Coronary artery (tissue), 2 donors: ENCODE measurements around the gene CPNE4.
"Not testable (repeated sequence)": the region's sequence is repeated elsewhere in the genome, so short reads cannot be mapped to it uniquely, and the experiment has no call there.

ENCODE experiments used
- DNase-seq: peaks from one replicate; pipeline ENCODE4 v3.0.0-alpha.2; 2017; ENCODE audit warnings: low spot score
- H3K27ac ChIP-seq, 2 donors: fragments of 200-600 bp; sonication (generic); one replicate each; pipeline ENCODE4 v1.5.1; 2016 to 2019
- H3K4me3 ChIP-seq: fragments of 200-600 bp; sonication (generic); 2 replicates; pipeline ENCODE4 v1.5.1; 2016; ENCODE audit warnings: mild to moderate bottlenecking, moderate library complexity
- CTCF ChIP-seq: fragments of 200-600 bp; sonication (generic); IDR thresholded peaks from one replicate; pipeline ENCODE4 v1.5.1; 2019; ENCODE audit warnings: antibody characterized with exemption

CPNE4 gene

GRCh38 chr3:131896285-131896684 lies 138.5 kb downstream of the CPNE4 start:
- no peak for TF ChIP-seq CTCF
- no peak overlapping the region for H3K4me3 ChIP-seq
- H3K27ac ChIP-seq, result no peak overlapping the region
- DNase-seq, result no peak

- no peak for TF ChIP-seq CTCF
These were observed 139.0 kb downstream of the CPNE4 start for GRCh38 chr3:131895766-131896165.

GRCh38 chr3:131892331-131892730 lies 142.5 kb downstream of the CPNE4 start:
- H3K4me3 ChIP-seq, result no peak overlapping the region
- no peak for TF ChIP-seq CTCF
- no peak overlapping the region for H3K27ac ChIP-seq

More at GRCh38 chr3:131895766-131896165, 139.0 kb downstream of the CPNE4 start:
- no peak overlapping the region for H3K27ac ChIP-seq
- DNase-seq, result no peak
- no peak overlapping the region for H3K4me3 ChIP-seq

GRCh38 chr3:131885871-131886270 lies 148.9 kb downstream of the CPNE4 start:
- not testable (repeated sequence) for H3K27ac ChIP-seq, H3K4me3 ChIP-seq, DNase-seq

More at GRCh38 chr3:131892331-131892730, 142.5 kb downstream of the CPNE4 start:
- DNase-seq, result no peak

- Histone ChIP-seq H3K4me3 (no peak overlapping the region), H3K27ac (no peak overlapping the region)
- DNase-seq, result no peak
- TF ChIP-seq CTCF, result no peak
These were observed 151.0 kb downstream of the CPNE4 start for GRCh38 chr3:131883711-131884407.

GRCh38 chr3:131883086-131883485 lies 151.7 kb downstream of the CPNE4 start:
- TF ChIP-seq CTCF, result no peak
- no peak overlapping the region for H3K4me3 ChIP-seq
- DNase-seq, result no peak
- H3K27ac ChIP-seq, result no peak overlapping the region

GRCh38 chr3:131881777-131882176 lies 153.0 kb downstream of the CPNE4 start:
- no peak for DNase-seq
- no peak overlapping the region for H3K27ac ChIP-seq
- no peak overlapping the region for H3K4me3 ChIP-seq
- TF ChIP-seq CTCF, result no peak
